MG63 (cell line): Measurements from ENCODE around the gene CCDC197. TPM values are rescaled to one million over a fixed set of nuclear protein-coding genes. Genes with fewer than 3 reads are reported as not detected.

Experiments used
- DNase-seq: peaks from one replicate; pipeline ENCODE4 v3.0.0-alpha.2; 2020
- H3K27me3 ChIP-seq: fragments of 250-450 bp; sonication (Bioruptor Pico); 2 replicates; pipeline ENCODE4 v1.5.1; 2020; ENCODE audit warnings: mild to moderate bottlenecking, moderate library complexity
- H3K36me3 ChIP-seq: fragments of 250-450 bp; sonication (Bioruptor Pico); 2 replicates; pipeline ENCODE4 v1.5.1; 2020; ENCODE audit warnings: mild to moderate bottlenecking, moderate library complexity
- H3K4me3 ChIP-seq: fragments of 250-450 bp; sonication (Bioruptor Pico); 2 replicates; pipeline ENCODE4 v1.5.1; 2020; ENCODE audit warnings: mild to moderate bottlenecking, moderate library complexity
- H3K9me3 ChIP-seq: fragments of 250-450 bp; sonication (Bioruptor Pico); 2 replicates; pipeline ENCODE4 v1.5.1; 2020; ENCODE audit warnings: mild to moderate bottlenecking, moderate library complexity
- total RNA-seq: library from RNA; depleted of rRNA; stranded (reverse); fragments of >200 nt; shearing (Covaris generic); gene quantifications from 2 replicates; pipeline ENCODE4 v1.2.3, GENCODE V29; 2014; ENCODE audit warnings: low replicate concordance; rRNA removed

Gene CCDC197
- not detected in 2 replicates for total RNA-seq

GRCh38 chr14:93997082-93997481, at the start of gene CCDC197:
Gene CCDC197, plus strand, starts transcription at chr14:93997301. Its CDS starts 831 bp downstream, at chr14:93998132.
- no peak within 1 kb of the TSS for H3K4me3 ChIP-seq
- H3K27me3 ChIP-seq, result no peaks in the 10 kb centered on the region
- no peaks in the 10 kb centered on the region for H3K9me3 ChIP-seq
- H3K36me3 ChIP-seq, result no peaks in the 10 kb centered on the region
- no peak for DNase-seq

GRCh38 chr14:93949511-93950075, 47.5 kb upstream of the CCDC197 start:
- no peaks in the 10 kb centered on the region for H3K9me3 ChIP-seq
- no peak for DNase-seq
- H3K36me3 ChIP-seq, result no peaks in the 10 kb centered on the region
- H3K4me3 ChIP-seq, result no peak overlapping the region
- no peaks in the 10 kb centered on the region for H3K27me3 ChIP-seq

- DNase-seq, result no peak
- no peaks in the 10 kb centered on the region for H3K36me3 ChIP-seq
Observed at GRCh38 chr14:93950948-93951634, 46.0 kb upstream of the CCDC197 start.

GRCh38 chr14:93951635-93952540, 45.2 kb upstream of the CCDC197 start:
- Histone ChIP-seq H3K4me3 (no peak overlapping the region), H3K27me3 (no peaks in the 10 kb centered on the region), H3K9me3 (no peaks in the 10 kb centered on the region), H3K36me3 (no peaks in the 10 kb centered on the region)
- peak; percentile 28 for DNase-seq

More at GRCh38 chr14:93950948-93951634, 46.0 kb upstream of the CCDC197 start:
- H3K9me3 ChIP-seq, result no peaks in the 10 kb centered on the region
- no peak overlapping the region for H3K4me3 ChIP-seq
- H3K27me3 ChIP-seq, result no peaks in the 10 kb centered on the region

- Histone ChIP-seq H3K9me3 (no peaks in the 10 kb centered on the region), H3K4me3 (no peak overlapping the region), H3K36me3 (no peaks in the 10 kb centered on the region), H3K27me3 (no peaks in the 10 kb centered on the region)
- no peak for DNase-seq
Observed at GRCh38 chr14:93952829-93953228, 44.3 kb upstream of the CCDC197 start.

- Histone ChIP-seq H3K36me3 (no peaks in the 10 kb centered on the region), H3K4me3 (no peak overlapping the region), H3K9me3 (no peaks in the 10 kb centered on the region), H3K27me3 (no peaks in the 10 kb centered on the region)
- DNase-seq, result no peak
Observed at GRCh38 chr14:93953263-93953662, 43.8 kb upstream of the CCDC197 start.

- Histone ChIP-seq H3K36me3 (no peaks in the 10 kb centered on the region), H3K4me3 (no peak overlapping the region), H3K9me3 (no peaks in the 10 kb centered on the region), H3K27me3 (no peaks in the 10 kb centered on the region)
- no peak for DNase-seq
Observed at GRCh38 chr14:93953739-93954515, 43.2 kb upstream of the CCDC197 start.

- H3K36me3 ChIP-seq, result no peaks in the 10 kb centered on the region
- H3K4me3 ChIP-seq, result no peak overlapping the region
- no peaks in the 10 kb centered on the region for H3K27me3 ChIP-seq
- no peak for DNase-seq
- no peaks in the 10 kb centered on the region for H3K9me3 ChIP-seq
Observed at GRCh38 chr14:93954516-93954830, 42.6 kb upstream of the CCDC197 start.

GRCh38 chr14:93954900-93955849, 41.9 kb upstream of the CCDC197 start:
- H3K36me3 ChIP-seq, result no peaks in the 10 kb centered on the region
- no peaks in the 10 kb centered on the region for H3K9me3 ChIP-seq
- H3K27me3 ChIP-seq, result no peaks in the 10 kb centered on the region
- H3K4me3 ChIP-seq, result no peak overlapping the region
- no peak for DNase-seq

GRCh38 chr14:93955850-93956481, 41.1 kb upstream of the CCDC197 start:
- DNase-seq, result no peak
- no peak overlapping the region for H3K4me3 ChIP-seq
- no peaks in the 10 kb centered on the region for H3K27me3 ChIP-seq
- no peaks in the 10 kb centered on the region for H3K9me3 ChIP-seq
- no peaks in the 10 kb centered on the region for H3K36me3 ChIP-seq

GRCh38 chr14:93956514-93957332, 40.4 kb upstream of the CCDC197 start:
- no peaks in the 10 kb centered on the region for H3K9me3 ChIP-seq
- H3K27me3 ChIP-seq, result no peaks in the 10 kb centered on the region
- H3K4me3 ChIP-seq, result no peak overlapping the region
- DNase-seq, result no peak
- no peaks in the 10 kb centered on the region for H3K36me3 ChIP-seq

- Histone ChIP-seq H3K9me3 (no peaks in the 10 kb centered on the region), H3K4me3 (no peak overlapping the region), H3K27me3 (no peaks in the 10 kb centered on the region), H3K36me3 (no peaks in the 10 kb centered on the region)
- no peak for DNase-seq
Observed at GRCh38 chr14:93957333-93957710, 39.8 kb upstream of the CCDC197 start.

GRCh38 chr14:93957751-93958566, 39.1 kb upstream of the CCDC197 start:
- Histone ChIP-seq H3K27me3 (no peaks in the 10 kb centered on the region), H3K4me3 (no peak overlapping the region), H3K9me3 (no peaks in the 10 kb centered on the region), H3K36me3 (no peaks in the 10 kb centered on the region)
- no peak for DNase-seq
